GM18861 (cell line): Measurements from ENCODE around the gene AP4M1.

ENCODE experiments used
- ATAC-seq: cut with Tn5 transposase; IDR thresholded peaks from one replicate; pipeline ENCODE4 v1.9.1; 2021; ENCODE audit not compliant: unreplicated experiment

The AP4M1 gene

GRCh38 chr7:100085515-100085914, 15.9 kb upstream of the AP4M1 start:
- ATAC-seq = no peak

DNA sequence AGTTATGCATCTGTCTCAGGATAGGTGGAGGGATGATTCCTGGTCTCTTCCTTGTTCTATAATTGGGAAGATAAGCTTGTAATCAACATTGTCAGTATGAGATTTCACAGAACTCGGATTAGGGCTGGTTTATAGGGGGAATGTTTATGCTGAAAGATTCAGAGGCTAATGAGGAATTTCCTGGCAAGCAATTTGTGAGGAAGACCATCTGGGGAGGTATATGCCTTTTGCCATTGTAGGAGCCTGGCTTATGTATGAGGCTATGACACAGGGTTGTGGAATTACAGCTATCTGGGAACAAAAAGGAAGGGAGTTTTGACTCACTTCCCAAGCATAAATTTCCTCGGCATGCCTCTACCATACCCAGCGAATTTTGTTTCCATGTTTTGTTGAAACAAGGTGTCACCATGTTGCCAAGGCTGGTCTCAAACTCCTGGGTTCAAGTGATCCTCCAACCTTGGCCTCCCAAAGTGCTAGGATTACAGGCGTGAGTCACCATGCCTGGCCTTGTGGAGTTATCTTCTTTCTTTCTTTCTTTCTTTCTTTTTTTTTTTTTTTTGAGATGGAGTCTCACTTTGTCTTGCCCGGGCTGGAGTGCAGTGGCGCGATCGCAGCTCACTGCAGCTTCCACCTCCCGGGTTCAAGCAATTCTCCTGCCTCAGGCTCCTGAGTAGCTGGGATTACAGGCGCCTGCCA, 14.2 kb upstream of the AP4M1 start:
- no peak for ATAC-seq

DNA sequence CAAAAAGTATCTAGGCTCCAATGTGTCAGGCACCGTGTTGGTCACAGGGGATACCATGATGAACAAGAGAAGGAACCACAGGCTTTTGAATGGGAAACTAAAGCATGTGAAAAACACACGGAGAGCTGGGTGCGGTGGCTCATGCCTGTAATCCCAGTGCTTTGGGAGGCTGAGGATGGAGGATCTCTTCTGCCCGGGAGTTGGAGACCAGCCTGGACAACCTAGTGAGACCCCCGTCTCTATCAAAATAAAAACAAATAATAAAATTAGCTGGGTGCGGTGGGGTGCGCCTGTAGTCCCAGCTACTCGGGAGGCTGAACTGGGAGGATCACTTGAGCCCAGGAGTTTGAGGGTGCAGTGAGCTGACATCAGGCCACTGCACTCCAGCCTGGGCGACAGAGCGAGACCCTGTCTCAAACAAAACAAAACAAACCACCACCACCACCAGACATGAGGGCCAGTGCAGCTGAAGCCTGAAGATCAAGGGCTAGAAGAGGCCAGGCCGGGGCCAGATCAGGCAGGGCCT, 13.3 kb upstream of the AP4M1 start:
- no peak for ATAC-seq

DNA sequence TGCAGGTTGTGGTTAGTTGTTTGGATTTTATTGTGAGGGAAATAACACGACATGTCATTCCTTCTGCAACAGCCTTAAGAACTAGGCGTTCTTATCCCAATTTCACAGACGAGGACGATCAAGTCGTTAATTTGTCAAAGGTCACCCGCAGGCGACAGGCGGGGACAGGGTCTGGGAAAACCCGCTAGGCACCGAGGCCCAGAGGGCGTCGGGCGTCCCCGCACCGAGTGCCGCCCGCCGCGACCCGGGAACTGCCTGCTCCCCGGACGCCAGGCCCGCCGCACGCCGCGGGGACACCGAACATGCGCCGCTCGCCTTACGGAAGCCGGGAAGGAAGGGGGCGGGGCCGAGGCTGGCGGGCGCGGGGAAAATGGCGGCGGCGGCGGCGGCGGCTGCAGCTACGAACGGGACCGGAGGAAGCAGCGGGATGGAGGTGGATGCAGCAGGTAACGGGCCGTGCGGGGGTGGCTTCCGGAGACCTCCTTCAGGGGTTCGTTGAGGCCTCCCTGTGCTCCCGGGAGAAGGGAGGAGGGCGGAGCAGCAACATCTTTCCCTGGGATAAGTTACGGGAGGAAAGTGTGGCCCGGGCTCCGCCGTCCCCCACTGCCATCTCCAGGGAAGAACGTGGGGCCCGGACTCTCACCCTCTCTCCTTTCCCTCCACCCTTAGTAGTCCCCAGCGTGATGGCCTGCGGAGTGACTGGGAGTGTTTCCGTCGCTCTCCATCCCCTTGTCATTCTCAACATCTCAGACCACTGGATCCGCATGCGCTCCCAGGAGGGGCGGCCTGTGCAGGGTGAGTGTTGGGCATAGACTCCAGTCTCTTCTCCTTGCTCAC, 12.6 kb upstream of the AP4M1 start, which contains the start of gene COPS6:
Gene COPS6 (plus strand): TSS at position 349 of the 837 bp plus-strand sequence. CDS start 22 bp downstream, at position 371.
- no peak for ATAC-seq

GRCh38 chr7:100089458-100090196, 11.8 kb upstream of the AP4M1 start:
- no peak for ATAC-seq

- ATAC-seq = no peak
These were observed 10.7 kb upstream of the AP4M1 start for GRCh38 chr7:100090527-100091410.

DNA sequence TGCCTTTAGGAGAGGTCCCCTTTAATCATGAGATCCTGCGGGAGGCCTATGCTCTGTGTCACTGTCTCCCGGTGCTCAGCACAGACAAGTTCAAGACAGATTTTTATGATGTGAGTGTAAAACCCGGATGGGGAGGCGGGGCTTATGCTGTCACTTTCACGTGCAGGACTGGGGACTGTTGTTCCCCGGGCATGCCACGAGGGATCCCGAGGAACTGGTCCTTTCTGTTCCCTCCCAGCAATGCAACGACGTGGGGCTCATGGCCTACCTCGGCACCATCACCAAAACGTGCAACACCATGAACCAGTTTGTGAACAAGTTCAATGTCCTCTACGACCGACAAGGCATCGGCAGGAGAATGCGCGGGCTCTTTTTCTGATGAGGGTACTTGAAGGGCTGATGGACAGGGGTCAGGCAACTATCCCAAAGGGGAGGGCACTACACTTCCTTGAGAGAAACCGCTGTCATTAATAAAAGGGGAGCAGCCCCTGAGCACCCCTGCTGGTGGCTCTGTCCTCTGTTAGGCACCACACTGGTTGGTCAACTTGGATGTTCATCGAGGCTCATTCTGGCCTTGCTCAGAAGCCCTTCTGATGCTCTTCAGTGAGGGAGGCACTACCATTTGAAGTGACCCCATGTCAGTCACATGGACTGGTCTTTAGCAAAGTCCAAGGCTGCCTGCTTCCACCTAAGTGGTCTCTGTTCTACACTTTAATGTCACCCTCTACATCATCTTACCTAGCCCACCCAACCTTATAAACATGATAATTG, 9.8 kb upstream of the AP4M1 start:
- no peak for ATAC-seq

DNA sequence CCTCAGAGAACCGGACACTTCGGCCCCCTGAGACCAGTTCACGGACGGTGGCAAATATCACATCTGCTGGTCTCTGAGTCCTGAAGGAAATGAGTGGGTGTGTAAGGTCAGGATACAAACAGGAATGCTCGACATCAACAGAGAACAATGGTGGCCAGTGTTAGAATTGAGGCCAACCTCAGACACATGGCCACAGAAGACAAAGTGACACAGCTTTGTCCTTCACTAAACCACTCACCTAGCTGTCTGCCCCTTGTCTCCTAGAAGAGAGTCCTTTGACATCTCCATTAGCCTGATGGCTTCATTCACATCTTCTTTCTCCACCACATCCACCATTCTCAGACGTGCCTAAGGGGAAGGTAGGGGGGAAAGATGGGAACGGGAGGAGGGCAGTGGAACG, 8.4 kb upstream of the AP4M1 start:
- no peak for ATAC-seq

- no peak for ATAC-seq
These were observed 7.9 kb upstream of the AP4M1 start for GRCh38 chr7:100093498-100093897.

DNA sequence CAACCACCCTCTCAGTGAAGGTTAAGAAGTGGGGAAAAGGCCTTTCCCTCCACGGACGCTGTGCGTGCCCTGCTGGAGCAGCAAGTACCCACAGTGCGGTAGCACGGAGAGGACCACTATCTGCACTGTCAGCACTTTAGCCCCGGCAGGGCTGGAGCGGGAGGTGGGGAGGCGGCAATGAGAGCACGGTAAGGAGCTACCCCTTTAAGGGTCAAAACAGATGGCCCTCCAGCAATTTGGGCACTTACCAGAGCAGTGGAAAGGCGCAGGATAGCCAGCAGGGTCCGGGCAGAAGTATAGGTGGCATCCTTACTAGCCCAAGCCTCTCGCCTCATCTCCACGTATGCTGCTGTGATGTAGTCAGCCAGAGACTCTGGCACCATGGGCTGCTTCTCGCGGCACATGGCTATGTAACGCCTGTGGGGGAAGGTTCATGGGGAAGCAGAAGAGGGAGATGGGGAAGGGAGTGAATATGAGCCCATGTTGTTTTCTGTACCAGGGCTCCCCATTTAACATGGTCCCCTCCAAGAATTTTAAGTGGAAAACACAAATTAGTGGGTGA, 7.4 kb upstream of the AP4M1 start:
- no peak for ATAC-seq

DNA sequence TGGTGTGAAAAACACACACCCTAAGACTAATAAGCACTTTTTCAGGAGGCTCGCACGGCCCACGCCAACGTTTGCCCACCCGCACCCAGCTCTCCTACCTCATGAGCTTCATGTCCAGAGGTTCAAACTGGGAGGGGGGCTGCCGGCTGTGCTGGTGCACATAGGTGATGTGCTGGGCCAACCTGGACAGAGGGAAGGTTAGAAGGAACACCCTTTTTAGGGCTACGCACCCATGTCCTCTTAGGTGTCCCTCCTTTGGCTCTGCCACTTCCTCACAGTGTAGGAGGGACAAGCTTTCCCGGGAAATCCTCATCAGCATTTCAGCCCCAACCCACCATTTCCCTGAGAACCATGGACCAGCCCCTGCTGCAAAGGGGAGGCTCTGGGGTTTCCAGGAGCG, 6.2 kb upstream of the AP4M1 start:
- no peak for ATAC-seq

- ATAC-seq = no peak
These were observed 5.7 kb upstream of the AP4M1 start for GRCh38 chr7:100095704-100096103.

DNA sequence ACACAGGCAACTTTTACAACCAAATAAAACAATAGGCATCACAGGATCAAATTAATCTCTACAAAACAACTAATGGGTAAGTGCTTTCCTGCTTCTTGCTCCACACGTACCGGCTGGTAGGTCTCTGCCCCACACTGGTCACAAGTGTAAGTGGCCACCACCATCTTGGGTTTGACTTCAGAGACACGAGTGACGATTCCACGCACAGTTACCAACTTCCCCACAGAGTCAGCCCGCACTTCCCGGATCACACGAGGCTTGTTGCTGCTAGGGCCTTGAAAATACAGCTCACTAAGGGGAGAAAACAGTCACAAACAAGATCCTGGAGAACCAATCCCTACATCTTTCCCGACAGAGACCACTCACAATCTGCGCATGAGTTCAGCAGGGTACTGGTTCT, 2.5 kb upstream of the AP4M1 start:
- no peak for ATAC-seq

- ATAC-seq = no peak
These were observed 2.0 kb upstream of the AP4M1 start for GRCh38 chr7:100099452-100099851.

GRCh38 chr7:100100420-100101015, 925 bp upstream of the AP4M1 start:
- ATAC-seq = peak; percentile 54

GRCh38 chr7:100102950-100103840, 1.8 kb downstream of the AP4M1 start:
- ATAC-seq = no peak

DNA sequence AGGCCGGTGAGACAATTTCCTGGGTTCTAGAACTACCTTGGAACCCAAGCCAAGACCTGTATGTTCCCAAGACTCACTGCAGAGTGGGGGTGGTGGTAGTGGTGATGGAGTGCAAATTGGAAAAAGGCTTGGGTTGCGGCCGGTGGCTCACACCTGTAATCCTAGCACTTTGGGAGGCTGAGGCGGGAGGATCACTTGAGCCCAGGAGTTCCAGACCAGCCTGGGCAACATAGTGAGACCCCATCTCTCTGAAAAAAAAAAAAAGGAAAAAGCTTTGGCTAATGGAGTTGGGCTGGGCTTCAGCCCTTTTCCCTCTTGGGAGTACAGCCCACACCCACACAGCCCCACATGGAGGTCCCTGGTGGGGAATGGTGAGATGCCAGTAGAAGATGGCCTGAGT, 4.1 kb downstream of the AP4M1 start:
- no peak for ATAC-seq

GRCh38 chr7:100106633-100107032, 5.2 kb downstream of the AP4M1 start:
- no peak for ATAC-seq
